GM23338 (cell line): Measurements from ENCODE around the gene RABGAP1L. TPM values are rescaled to one million over a fixed set of nuclear protein-coding genes. Genes with fewer than 3 reads are reported as not detected.
A peak's percentile ranks its signal among the peaks of the same experiment; 100 is the strongest.
"Not testable (repeated sequence)": the region's sequence is repeated elsewhere in the genome, so short reads cannot be mapped to it uniquely, and the experiment has no call there.

Source experiments
- ATAC-seq: fragments of 200-7000 bp; cut with Tn5 transposase; 3 replicates; pipeline ENCODE4 v1.9.1; 2020
- DNase-seq: peaks from one replicate; pipeline ENCODE4 v3.0.0-alpha.2; 2015; ENCODE audit warnings: low spot score
- H2AFZ ChIP-seq: fragments of 200-600 bp; sonication (generic); 2 replicates; pipeline ENCODE4 v1.8.0; 2016; ENCODE audit warnings: antibody characterized with exemption, mild to moderate bottlenecking, moderate library complexity
- H3F3A ChIP-seq: fragments of 200-600 bp; sonication (generic); replicated peaks from 2 replicates; pipeline ENCODE4 v1.8.0; 2017; ENCODE audit warnings: antibody characterized with exemption, mixed run types, low read depth
- H3K27ac ChIP-seq: fragments of 200-600 bp; sonication (generic); 2 replicates; pipeline ENCODE4 v1.6.1; 2016; ENCODE audit warnings: low read depth
- H3K27me3 ChIP-seq: fragments of 200-600 bp; sonication (generic); 2 replicates; pipeline ENCODE4 v1.8.0; 2016; ENCODE audit warnings: mild to moderate bottlenecking, mixed run types, moderate library complexity; ENCODE audit not compliant: insufficient read depth
- H3K36me3 ChIP-seq: fragments of 200-600 bp; sonication (generic); 2 replicates; pipeline ENCODE4 v1.8.0; 2016; ENCODE audit warnings: mild to moderate bottlenecking; ENCODE audit not compliant: insufficient read depth
- H3K4me1 ChIP-seq: fragments of 200-600 bp; sonication (generic); 2 replicates; pipeline ENCODE4 v1.8.0; 2016; ENCODE audit warnings: mild to moderate bottlenecking, moderate library complexity; ENCODE audit not compliant: insufficient read depth
- H3K4me2 ChIP-seq: fragments of 200-600 bp; sonication (generic); 2 replicates; pipeline ENCODE4 v1.7.1; 2017; ENCODE audit warnings: mixed run types
- H3K4me3 ChIP-seq: fragments of 200-600 bp; sonication (generic); 2 replicates; pipeline ENCODE4 v1.6.1; 2016; ENCODE audit warnings: mixed run types
- H3K79me2 ChIP-seq: fragments of 200-600 bp; sonication (generic); replicated peaks from 2 replicates; pipeline ENCODE4 v1.8.0; 2017; ENCODE audit warnings: mild to moderate bottlenecking; ENCODE audit not compliant: insufficient read depth
- H3K9me2 ChIP-seq: fragments of 200-600 bp; sonication (generic); 2 replicates; pipeline ENCODE4 v1.8.0; 2017; ENCODE audit not compliant: insufficient read depth
- H4K20me1 ChIP-seq: fragments of 200-600 bp; sonication (generic); replicated peaks from 2 replicates; pipeline ENCODE4 v1.8.0; 2017; ENCODE audit warnings: mild to moderate bottlenecking; ENCODE audit not compliant: insufficient read depth
- H3K27ac Mint-ChIP-seq: 2 replicates; pipeline ENCODE4 v1.8.0; 2020; ENCODE audit warnings: inconsistent platforms, mild to moderate bottlenecking, moderate library complexity, mixed read lengths
- H3K27me3 Mint-ChIP-seq: 3 replicates; pipeline ENCODE4 v1.8.0; 2022; ENCODE audit warnings: low read depth, mild to moderate bottlenecking, moderate library complexity, mixed read lengths, inconsistent platforms; ENCODE audit not compliant: insufficient read depth, poor library complexity
- H3K36me3 Mint-ChIP-seq: 3 replicates; pipeline ENCODE4 v1.8.0; 2021; ENCODE audit warnings: low read depth, mild to moderate bottlenecking, inconsistent platforms, moderate library complexity, mixed read lengths
- H3K4me1 Mint-ChIP-seq: 3 replicates; pipeline ENCODE4 v1.8.0; 2020; ENCODE audit warnings: mild to moderate bottlenecking, inconsistent platforms, mixed read lengths
- H3K4me3 Mint-ChIP-seq: 3 replicates; pipeline ENCODE4 v1.8.0; 2021; ENCODE audit warnings: moderate library complexity, mild to moderate bottlenecking, inconsistent platforms, mixed read lengths
- H3K9me3 Mint-ChIP-seq: 3 replicates; pipeline ENCODE4 v1.8.0; 2020; ENCODE audit warnings: moderate library complexity, mild to moderate bottlenecking, inconsistent platforms, mixed read lengths
- CTCF ChIP-seq, 2 experiments: fragments of 200-600 bp in 1 of 2; sonication (generic) in 1 of 2; conservative IDR thresholded peaks; 2 replicates each; pipeline versions ENCODE4 v1.5.1 to v1.6.1; 2016 to 2017; ENCODE audit warnings: antibody characterized with exemption in 2 of 2, low read depth in 2 of 2, mild to moderate bottlenecking in 2 of 2, moderate library complexity in 1 of 2
- ETS1 ChIP-seq: IDR thresholded peaks from 2 replicates; pipeline ENCODE4 v1.6.1; 2016; ENCODE audit warnings: antibody characterized with exemption
- EZH2phosphoT487 ChIP-seq: fragments of 200-600 bp; sonication (generic); IDR thresholded peaks from one replicate; pipeline ENCODE4 v1.8.1; 2018; ENCODE audit warnings: antibody characterized with exemption; ENCODE audit not compliant: unreplicated experiment
- REST ChIP-seq: IDR thresholded peaks from one replicate; pipeline ENCODE4 v1.6.1; 2018; ENCODE audit warnings: antibody characterized with exemption; ENCODE audit not compliant: unreplicated experiment
- STAT1 ChIP-seq: IDR thresholded peaks from one replicate; pipeline ENCODE4 v1.6.1; 2016; ENCODE audit warnings: antibody characterized with exemption; ENCODE audit not compliant: unreplicated experiment
- polyA plus RNA-seq: library from polyadenylated mRNA; unstranded; fragments of >200 nt; fragmentation: Nextera tagmentation; extraction: Ambion mirVana; gene quantifications from 2 replicates; pipeline ENCODE4 v1.2.1, GENCODE V29; 2016
- total RNA-seq: library from RNA; depleted of rRNA; stranded (reverse); fragments of >200 nt; shearing (Covaris generic); gene quantifications from 2 replicates; pipeline ENCODE4 v1.2.3, GENCODE V29; 2014

RABGAP1L gene
- total and polyA plus RNA-seq, 2 experiments from 2014 or later: 83.2 to 136 TPM

GRCh38 chr1:175023922-175024242 is 864.6 kb downstream of the RABGAP1L start:
- H3K4me2 ChIP-seq: peak overlapping the region; percentile 77
- H3K4me3 ChIP-seq: peak overlapping the region; percentile 80
- H3K27ac ChIP-seq: peak overlapping the region; percentile 60; the same call in 1 of the 2 replicates
- H3K9me3 Mint-ChIP-seq, H4K20me1 ChIP-seq, H3K9me2 ChIP-seq, H3K27me3 ChIP-seq, DNase-seq, ATAC-seq, H3K36me3 Mint-ChIP-seq, H3K4me1 ChIP-seq, H3K27me3 Mint-ChIP-seq, H3K4me1 Mint-ChIP-seq, H3K36me3 ChIP-seq, H3F3A ChIP-seq: not testable (repeated sequence)
- Mint-ChIP-seq H3K27ac (peak overlapping the region; percentile 93), H3K4me3 (peak overlapping the region; percentile 96)
- H3K79me2 ChIP-seq: peaks cover 38% of the 10 kb centered on the region
- H2AFZ ChIP-seq: peak overlapping the region; percentile 25; the same call in 1 of the 2 replicates

GRCh38 chr1:175024773-175025172 is 865.5 kb downstream of the RABGAP1L start:
- Mint-ChIP-seq H3K27me3 (peaks cover 5% of the 10 kb centered on the region), H3K27ac (no peak overlapping the region), H3K36me3 (no peaks in the 10 kb centered on the region), H3K9me3 (no peaks in the 10 kb centered on the region), H3K4me3 (0 out of 3 replicates have a peak overlapping the region, but pooled peaks have one; percentile 6), H3K4me1 (peaks cover 2% of the 10 kb centered on the region; the same call in 2 of the 3 replicates)
- H3K27me3 ChIP-seq: no peaks in the 10 kb centered on the region
- no peak overlapping the region for H3K27ac ChIP-seq
- H3F3A ChIP-seq: no peaks in the 10 kb centered on the region
- no peak overlapping the region for H3K4me3 ChIP-seq
- no peak overlapping the region for H3K4me2 ChIP-seq
- H3K79me2 ChIP-seq: peaks cover 34% of the 10 kb centered on the region
- TF ChIP-seq ETS1: no peak
- ATAC-seq: no peak
- no peak overlapping the region for H2AFZ ChIP-seq
- H3K36me3 ChIP-seq: no peaks in the 10 kb centered on the region
- H3K9me2 ChIP-seq: peaks cover 10% of the 10 kb centered on the region
- DNase-seq: no peak
- no peaks in the 10 kb centered on the region for H4K20me1 ChIP-seq
- H3K4me1 ChIP-seq: no peaks in the 10 kb centered on the region

GRCh38 chr1:175033953-175034352 is 874.6 kb downstream of the RABGAP1L start:
- Histone ChIP-seq H3K27ac (no peak overlapping the region), H4K20me1 (no peaks in the 10 kb centered on the region), H3F3A (no peaks in the 10 kb centered on the region), H3K4me2 (no peak overlapping the region), H3K4me3 (no peak overlapping the region), H3K79me2 (no peaks in the 10 kb centered on the region), H2AFZ (0 out of 2 replicates have a peak overlapping the region, but pooled peaks have one; percentile 32), H3K36me3 (no peaks in the 10 kb centered on the region), H3K9me2 (no peaks in the 10 kb centered on the region), H3K27me3 (no peaks in the 10 kb centered on the region), H3K4me1 (peaks cover 17% of the 10 kb centered on the region)
- H3K4me3 Mint-ChIP-seq: no peak overlapping the region
- DNase-seq (no peak), ATAC-seq (no peak)
- no peaks in the 10 kb centered on the region for H3K9me3 Mint-ChIP-seq
- peaks cover 4% of the 10 kb centered on the region for H3K27me3 Mint-ChIP-seq
- H3K27ac Mint-ChIP-seq: no peak overlapping the region
- no peaks in the 10 kb centered on the region for H3K36me3 Mint-ChIP-seq
- peaks cover 27% of the 10 kb centered on the region for H3K4me1 Mint-ChIP-seq
- TF ChIP-seq CTCF (conservative IDR thresholded peaks at IDR 0.05; ENCODE audit: low read depth in 2 of 2) (no peak), STAT1 (no peak), EZH2phosphoT487 (no peak), REST (no peak)
